GM12878 (cell line): ENCODE measurements around the gene TMEM161B. TPM values are rescaled to one million over a fixed set of nuclear protein-coding genes. Genes with fewer than 3 reads are reported as not detected.

Experiments used
- ATAC-seq: fragments of 200-7000 bp; cut with Tn5 transposase; 3 replicates; pipeline ENCODE4 v1.9.1; 2020; ENCODE audit warnings: mild to moderate bottlenecking, moderate library complexity
- BruUV-seq: library from RNA; stranded (reverse); fragments of 400-500 nt; replicated peaks from 2 replicates; lab custom pipeline; 2021; lab: Mats Ljungman, UMichigan
- CTCF ChIA-PET: fragments of 300-600 bp; sonication (Branson Sonifier 250); formaldehyde crosslinking; extraction: SDS; loops from one replicate; lab custom pipeline; 2021; ENCODE audit warnings: inconsistent platforms; lab: Yijun Ruan, JAX
- POLR2A ChIA-PET: fragments of 350-600 bp; formaldehyde crosslinking; extraction: SDS; loops from one replicate; lab custom pipeline; 2021; ENCODE audit warnings: inconsistent platforms; lab: Charles Lee
- RAD21 ChIA-PET: fragments of 300-600 bp; sonication (Branson Sonifier 250); formaldehyde crosslinking; loops from one replicate; lab custom pipeline; 2023; ENCODE audit warnings: antibody characterized with exemption; ENCODE audit not compliant: unreplicated experiment; lab: Charles Lee
- SMC1A ChIA-PET: fragments of 300-600 bp; sonication (Branson Sonifier 250); formaldehyde crosslinking; loops from one replicate; lab custom pipeline; 2023; ENCODE audit not compliant: unreplicated experiment, uncharacterized antibody; lab: Charles Lee
- DNase-seq: peaks from one replicate; pipeline ENCODE4 v3.0.0-alpha.2; 2011; ENCODE audit warnings: low read depth, low spot score
- FAIRE-seq: peaks from 3 replicates; lab custom pipeline; 2011; peaks lifted over from hg19 to GRCh38; lab: Jason Lieb, UNC
- H2AFZ ChIP-seq: 2 replicates; pipeline ENCODE4 v1.6.0; 2011; ENCODE audit warnings: low read depth, low read length, control low read depth; ENCODE audit not compliant: control insufficient read depth
- H3K27ac ChIP-seq: 2 replicates; pipeline ENCODE4 v1.5.1; 2011; ENCODE audit warnings: control low read depth; ENCODE audit not compliant: control insufficient read depth, insufficient read depth
- H3K27me3 ChIP-seq, 2 experiments: replicated peaks in 1 of 2; 2 replicates each; pipeline versions ENCODE4 v1.6.0 to v1.6.1; 2011; ENCODE audit warnings: low read length in 1 of 2; ENCODE audit not compliant: control insufficient read depth in 2 of 2, insufficient read depth in 2 of 2
- H3K36me3 ChIP-seq, 2 experiments: 2 replicates each; pipeline ENCODE4 v1.5.1; 2011; ENCODE audit warnings: low read length in 1 of 2; ENCODE audit not compliant: control insufficient read depth in 2 of 2, insufficient read depth in 2 of 2
- H3K4me1 ChIP-seq: 2 replicates; pipeline ENCODE4 v1.6.1; 2011; ENCODE audit warnings: mild to moderate bottlenecking, low read length, moderate library complexity, mixed read lengths; ENCODE audit not compliant: control insufficient read depth, insufficient read depth
- H3K4me2 ChIP-seq: 2 replicates; pipeline ENCODE4 v1.6.0; 2011; ENCODE audit warnings: control low read depth; ENCODE audit not compliant: control insufficient read depth, insufficient read depth
- H3K4me3 ChIP-seq: fragments of 200-600 bp; sonication (generic); 2 replicates; pipeline ENCODE4 v1.5.1; 2016
- H3K79me2 ChIP-seq: 2 replicates; pipeline ENCODE4 v1.6.0; 2011; ENCODE audit warnings: low read length; ENCODE audit not compliant: control insufficient read depth, insufficient read depth
- H3K9ac ChIP-seq: 2 replicates; pipeline ENCODE4 v1.8.0; 2011; ENCODE audit warnings: low read length, control low read depth, mixed read lengths; ENCODE audit not compliant: control insufficient read depth, insufficient read depth
- H3K9me3 ChIP-seq: replicated peaks from 3 replicates; pipeline ENCODE4 v1.5.1; 2011; ENCODE audit warnings: mild to moderate bottlenecking, low read length; ENCODE audit not compliant: control insufficient read depth, insufficient read depth
- H4K20me1 ChIP-seq: 2 replicates; pipeline ENCODE4 v1.6.0; 2011; ENCODE audit not compliant: control insufficient read depth, insufficient read depth
- CHD1 ChIP-seq: IDR thresholded peaks from 2 replicates; pipeline ENCODE4 v1.6.1; 2012; ENCODE audit warnings: low read depth, low read length, improper control_type of control experiment
- JUNB ChIP-seq: IDR thresholded peaks from 2 replicates; pipeline ENCODE4 v1.6.1; 2016; ENCODE audit warnings: antibody characterized with exemption, mild to moderate bottlenecking
- MYB ChIP-seq: fragments of 150-350 bp; IDR thresholded peaks from 2 replicates; pipeline ENCODE4 v1.6.1; 2014; ENCODE audit warnings: mild to moderate bottlenecking, low read depth, low read length, borderline replicate concordance
- NFIC ChIP-seq: IDR thresholded peaks from 2 replicates; pipeline ENCODE4 v1.6.1; 2012; ENCODE audit warnings: low read depth, mild to moderate bottlenecking, inconsistent platforms, low read length, moderate library complexity
- NFYA ChIP-seq: IDR thresholded peaks from 2 replicates; pipeline ENCODE4 v1.6.1; 2011; ENCODE audit warnings: low read depth, mild to moderate bottlenecking, low read length, improper control_type of control experiment, borderline replicate concordance
- RAD21 ChIP-seq: IDR thresholded peaks from 2 replicates; pipeline ENCODE4 v1.6.1; 2011; ENCODE audit warnings: mild to moderate bottlenecking, low read depth, low read length, moderate library complexity; ENCODE audit not compliant: insufficient read depth
- ZNF384 ChIP-seq: IDR thresholded peaks from 2 replicates; pipeline ENCODE4 v1.6.1; 2012; ENCODE audit warnings: low read depth, mild to moderate bottlenecking, low read length, improper control_type of control experiment, borderline replicate concordance
- WGBS: methylation state at CpG from one replicate; pipeline ENCODE4 v1.1.6; 2016; ENCODE audit warnings: low lambda C conversion rate; ENCODE audit not compliant: insufficient replicate concordance, insufficient coverage; ENCODE audit errors: missing lambda C conversion rate; 5-methylcytosine and 5-hydroxymethylcytosine counted together
- in situ Hi-C: fragments of 300-500 bp; cut with MboI; formaldehyde crosslinking; loops from 9 replicates; pipeline ENCODE4 v1.14.3; 2018; ENCODE audit warnings: mixed read lengths
- intact Hi-C: fragments of 100-400 bp; cut with micrococcal nuclease; formaldehyde crosslinking; loops from one replicate; pipeline ENCODE4 v1.14.2; 2022; ENCODE audit not compliant: unreplicated experiment
- polyA plus RNA-seq, 11 experiments: library from polyadenylated mRNA; depleted of rRNA in 4 of 11; unstranded in 6 of 11; stranded (reverse) in 5 of 11; fragments of >200 nt; fragmentation: Nextera tagmentation in 4 of 11; fragmentation: Illumina TruSeq in 1 of 11; extraction: Ambion mirVana in 4 of 11; extraction: Trizol in 1 of 11; gene quantifications; 1 replicate in 1 of 11; 2 replicates in 10 of 11; pipeline versions ENCODE4 v1.2.1 to v1.2.3, GENCODE V29; 2011 to 2016; ENCODE audit warnings: inconsistent platforms in 2 of 11, missing spikeins in 2 of 11, low read depth in 1 of 11
- total RNA-seq, 4 experiments: library from RNA; depleted of rRNA in 3 of 4; stranded (reverse); fragments of >200 nt in 3 of 4; fragmentation: Illumina TruSeq in 1 of 4; extraction: Trizol in 1 of 4; gene quantifications; 2 replicates each; pipeline versions ENCODE4 v1.2.1 to v1.2.3, GENCODE V29; 2013 to 2021
- TF ChIP-seq, protein P1 (sequence below): IDR thresholded peaks from 2 replicates; pipeline ENCODE4 v1.6.1; 2012; ENCODE audit warnings: mild to moderate bottlenecking, low read depth, low read length

TMEM161B gene
- total and polyA plus RNA-seq, 10 of the 15 experiments (the other 5 are each of a cell fraction or from before 2014, with no cell fraction given), result 13.8 to 38.9 (median 25.0) TPM

- WGBS, result 97% methylated on average over 2 of the region's 2 CpGs
- H3K4me3 ChIP-seq, result no peak overlapping the region
- H3K4me1 ChIP-seq, result 0 out of 2 replicates have a peak, but pooled peaks cover 2% of the 10 kb centered on the region
- CTCF ChIA-PET, result interaction anchor here (0.6 kb wide), 1 partner anchor 11 kb away, joined by 3 read pairs; no protein-coding TSS in a partner anchor
- H3K36me3 ChIP-seq, result peaks cover 0 to 2% of the 10 kb centered on the region in 2 experiments; a peak in 1 of 4 replicates
- H3K9ac ChIP-seq, result no peak overlapping the region
- ATAC-seq, result no peak
- RAD21 ChIA-PET, result no interaction called here
- no peak overlapping the region for H3K27ac ChIP-seq
- H3K79me2 ChIP-seq, result peaks cover 67% of the 10 kb centered on the region
- no peak overlapping the region for H3K4me2 ChIP-seq
- no peaks in the 10 kb centered on the region for H3K9me3 ChIP-seq
- DNase-seq, result no peak
- no peak for TF ChIP-seq JUNB
- TF ChIP-seq NFIC, result no peak
- TF ChIP-seq ZNF384, result no peak
- no peak for TF ChIP-seq NFYA
- no peak for TF ChIP-seq MYB
- TF ChIP-seq, protein P1, sequence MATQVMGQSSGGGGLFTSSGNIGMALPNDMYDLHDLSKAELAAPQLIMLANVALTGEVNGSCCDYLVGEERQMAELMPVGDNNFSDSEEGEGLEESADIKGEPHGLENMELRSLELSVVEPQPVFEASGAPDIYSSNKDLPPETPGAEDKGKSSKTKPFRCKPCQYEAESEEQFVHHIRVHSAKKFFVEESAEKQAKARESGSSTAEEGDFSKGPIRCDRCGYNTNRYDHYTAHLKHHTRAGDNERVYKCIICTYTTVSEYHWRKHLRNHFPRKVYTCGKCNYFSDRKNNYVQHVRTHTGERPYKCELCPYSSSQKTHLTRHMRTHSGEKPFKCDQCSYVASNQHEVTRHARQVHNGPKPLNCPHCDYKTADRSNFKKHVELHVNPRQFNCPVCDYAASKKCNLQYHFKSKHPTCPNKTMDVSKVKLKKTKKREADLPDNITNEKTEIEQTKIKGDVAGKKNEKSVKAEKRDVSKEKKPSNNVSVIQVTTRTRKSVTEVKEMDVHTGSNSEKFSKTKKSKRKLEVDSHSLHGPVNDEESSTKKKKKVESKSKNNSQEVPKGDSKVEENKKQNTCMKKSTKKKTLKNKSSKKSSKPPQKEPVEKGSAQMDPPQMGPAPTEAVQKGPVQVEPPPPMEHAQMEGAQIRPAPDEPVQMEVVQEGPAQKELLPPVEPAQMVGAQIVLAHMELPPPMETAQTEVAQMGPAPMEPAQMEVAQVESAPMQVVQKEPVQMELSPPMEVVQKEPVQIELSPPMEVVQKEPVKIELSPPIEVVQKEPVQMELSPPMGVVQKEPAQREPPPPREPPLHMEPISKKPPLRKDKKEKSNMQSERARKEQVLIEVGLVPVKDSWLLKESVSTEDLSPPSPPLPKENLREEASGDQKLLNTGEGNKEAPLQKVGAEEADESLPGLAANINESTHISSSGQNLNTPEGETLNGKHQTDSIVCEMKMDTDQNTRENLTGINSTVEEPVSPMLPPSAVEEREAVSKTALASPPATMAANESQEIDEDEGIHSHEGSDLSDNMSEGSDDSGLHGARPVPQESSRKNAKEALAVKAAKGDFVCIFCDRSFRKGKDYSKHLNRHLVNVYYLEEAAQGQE, result no peak
- no peak for TF ChIP-seq CHD1
- no peak for TF ChIP-seq RAD21
- FAIRE-seq, result no peak
- in situ Hi-C loops (no loop called here), intact Hi-C loops (no loop called here)
- H2AFZ ChIP-seq, result no peak overlapping the region
- H3K27me3 ChIP-seq, result no peaks in the 10 kb centered on the region
- SMC1A ChIA-PET, result interaction anchor here (1.8 to 2.5 kb wide), 2 partner anchors 10 to 16 kb away, joined by 6 to 9 read pairs; no protein-coding TSS in a partner anchor
- no TSS peak for BruUV-seq
- H4K20me1 ChIP-seq, result no peaks in the 10 kb centered on the region
- POLR2A ChIA-PET, result no interaction called here
Measured at GRCh38 chr5:88258636-88259035, 10.0 kb downstream of the TMEM161B start.
